MV-4-11 (cell line): ENCODE measurements around the gene TUFT1.
"Not testable (repeated sequence)": the region's sequence is repeated elsewhere in the genome, so short reads cannot be mapped to it uniquely, and the experiment has no call there.

Experiments used
- DNase-seq: peaks from one replicate; lab custom pipeline; 2025; lab: John Stamatoyannopoulos, UW

TUFT1 gene

GRCh38 chr1:151512801-151513625, 27.1 kb upstream of the TUFT1 start:
- DNase-seq: peak; percentile 11

- no peak for DNase-seq
These were observed 26.4 kb upstream of the TUFT1 start for GRCh38 chr1:151513626-151514121.

DNA sequence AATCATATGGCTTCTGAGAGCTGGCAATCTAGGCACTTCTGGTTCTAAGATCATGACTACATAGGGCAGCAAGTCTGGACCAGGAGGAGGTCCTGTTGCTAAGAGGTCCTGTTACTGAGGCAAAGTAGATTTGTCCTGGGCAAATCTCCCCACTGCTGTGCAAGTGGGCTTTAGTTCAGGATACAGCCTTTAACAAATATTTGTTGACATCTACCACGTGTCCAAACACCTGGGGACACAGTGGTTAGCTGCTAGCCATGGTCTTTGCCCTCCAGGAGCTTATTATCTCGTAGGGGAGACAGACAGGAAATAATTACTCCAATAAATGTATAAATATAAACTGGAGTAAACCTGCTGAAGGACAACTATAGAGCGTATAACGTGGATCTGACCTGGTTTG, 25.7 kb upstream of the TUFT1 start:
- DNase-seq: no peak

DNA sequence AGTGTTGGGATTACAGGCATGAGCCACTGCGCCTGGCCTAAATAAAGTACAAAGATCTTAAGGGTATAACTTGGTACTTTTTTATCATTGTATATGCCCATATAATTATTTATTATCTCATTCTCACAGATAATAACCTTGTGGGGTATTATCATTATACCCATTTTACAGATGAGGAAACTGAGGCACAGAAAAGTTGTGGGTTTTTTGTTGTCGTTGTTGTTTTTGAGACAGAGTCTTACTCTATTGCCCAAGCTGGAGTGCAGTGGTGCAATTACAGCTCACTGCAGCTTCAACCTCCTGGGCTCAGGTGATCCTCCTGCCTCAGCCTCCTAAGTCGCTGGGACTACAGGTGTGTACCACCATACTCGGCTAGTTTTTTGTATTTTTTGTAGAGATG, 24.8 kb upstream of the TUFT1 start:
- DNase-seq: no peak

DNA sequence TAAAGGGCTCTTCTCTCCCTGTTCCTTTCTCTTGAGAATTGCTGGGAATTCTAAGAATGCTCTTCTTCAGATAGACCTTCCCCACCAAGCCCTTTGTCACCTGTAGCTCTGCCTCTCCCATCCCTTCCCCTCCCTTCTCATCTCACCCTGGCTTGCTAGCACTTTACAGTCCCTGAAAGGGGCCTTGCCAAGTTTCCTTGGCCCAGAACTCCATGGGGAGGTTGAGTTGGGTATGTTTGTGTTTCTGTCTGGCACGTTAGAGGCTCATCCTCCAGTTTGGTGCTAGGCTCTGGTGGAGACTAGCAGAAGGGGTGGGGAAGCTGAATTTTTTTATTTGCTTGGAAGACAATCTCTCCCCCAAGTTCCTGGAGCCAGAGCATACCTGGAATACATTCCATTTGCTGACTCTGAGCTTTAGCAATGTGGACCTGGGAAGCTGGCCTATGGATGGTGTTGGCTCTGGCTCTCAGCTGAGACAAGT, 24.0 kb upstream of the TUFT1 start:
- DNase-seq: no peak

GRCh38 chr1:151518431-151518830, 21.7 kb upstream of the TUFT1 start:
- DNase-seq: no peak

GRCh38 chr1:151518936-151519335, 21.2 kb upstream of the TUFT1 start:
- DNase-seq: no peak

DNA sequence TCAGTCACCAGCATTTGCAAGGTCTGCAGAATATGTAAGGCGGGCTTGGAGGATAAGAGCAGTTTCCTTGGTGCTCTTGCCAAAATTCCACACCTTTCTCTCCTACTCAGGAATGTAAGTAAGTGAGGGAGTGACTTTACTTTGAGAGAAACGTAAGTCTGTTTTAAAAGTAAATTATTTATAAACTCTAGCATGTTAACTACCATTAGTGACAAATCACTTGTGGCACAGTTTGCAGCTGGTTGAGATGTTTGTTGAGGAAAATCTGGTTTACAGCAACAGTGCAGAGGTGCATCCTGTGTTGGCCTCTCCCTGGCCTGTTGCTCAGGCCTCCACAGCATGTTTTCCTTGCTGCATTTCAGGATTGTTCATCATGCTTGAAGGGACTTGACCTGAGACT, 20.4 kb upstream of the TUFT1 start:
- DNase-seq: no peak

- no peak for DNase-seq
These were observed 19.8 kb upstream of the TUFT1 start for GRCh38 chr1:151520359-151520758.

- DNase-seq: not testable (repeated sequence)
These were observed 17.7 kb upstream of the TUFT1 start for GRCh38 chr1:151522427-151522826.

GRCh38 chr1:151523326-151523725, 16.8 kb upstream of the TUFT1 start:
- no peak for DNase-seq

GRCh38 chr1:151524736-151525135, 15.4 kb upstream of the TUFT1 start:
- no peak for DNase-seq

DNA sequence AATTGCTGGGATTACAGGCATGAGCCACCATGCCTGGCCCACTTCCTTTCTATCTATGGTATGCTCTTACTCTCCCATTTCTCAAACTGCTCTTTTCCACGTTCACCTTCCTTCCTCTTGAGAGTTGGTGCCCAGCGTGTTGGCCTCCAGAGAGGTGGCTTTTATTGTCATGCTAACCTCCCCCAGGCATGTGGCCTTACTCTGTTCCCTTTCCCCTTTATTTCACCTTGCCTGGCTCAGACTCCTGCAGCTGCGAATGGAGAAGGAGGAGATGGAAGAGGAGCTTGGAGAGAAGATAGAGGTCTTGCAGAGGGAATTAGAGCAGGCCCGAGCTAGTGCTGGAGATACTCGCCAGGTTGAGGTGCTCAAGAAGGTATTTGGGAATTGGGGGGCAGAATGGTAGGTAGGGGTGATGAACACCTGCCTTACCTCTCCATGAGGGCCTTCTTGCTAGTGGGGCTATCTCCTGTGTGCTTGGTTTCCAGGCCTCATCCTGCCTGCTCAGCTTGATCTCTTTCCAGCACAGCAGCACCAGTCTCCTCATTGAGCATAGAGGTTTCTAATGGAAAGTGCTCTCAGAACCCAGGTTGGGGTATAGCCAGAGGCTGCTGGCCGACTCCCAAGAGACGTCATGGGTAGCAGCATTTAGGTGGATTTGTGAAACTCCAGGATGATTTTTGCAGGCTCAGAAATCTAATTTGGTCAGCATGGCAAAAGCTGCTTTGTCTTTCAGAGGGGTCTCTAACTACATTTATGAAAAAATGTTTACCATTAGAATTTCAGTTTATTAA, 13.2 kb upstream of the TUFT1 start:
- DNase-seq: no peak

DNA sequence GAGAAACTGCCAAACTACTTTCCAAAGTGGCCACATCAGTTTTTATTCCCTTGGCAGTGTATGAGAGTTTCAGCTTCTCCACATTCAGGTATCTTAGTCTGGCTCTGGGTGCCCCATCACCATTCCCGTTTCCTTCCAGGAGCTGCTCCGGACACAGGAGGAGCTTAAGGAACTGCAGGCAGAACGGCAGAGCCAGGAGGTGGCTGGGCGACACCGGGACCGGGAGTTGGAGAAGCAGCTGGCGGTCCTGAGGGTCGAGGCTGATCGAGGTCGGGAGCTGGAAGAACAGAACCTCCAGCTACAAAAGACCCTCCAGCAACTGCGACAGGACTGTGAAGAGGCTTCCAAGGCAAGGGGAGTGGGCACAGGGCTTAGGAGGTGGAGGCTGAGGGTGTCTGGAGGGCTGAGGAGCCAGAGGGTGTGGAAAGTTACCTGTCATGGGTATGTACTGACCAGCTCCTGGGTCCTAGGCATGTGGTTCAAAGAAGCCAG, 10.9 kb upstream of the TUFT1 start:
- no peak for DNase-seq

- DNase-seq: no peak
These were observed 10.3 kb upstream of the TUFT1 start for GRCh38 chr1:151529781-151530180.

DNA sequence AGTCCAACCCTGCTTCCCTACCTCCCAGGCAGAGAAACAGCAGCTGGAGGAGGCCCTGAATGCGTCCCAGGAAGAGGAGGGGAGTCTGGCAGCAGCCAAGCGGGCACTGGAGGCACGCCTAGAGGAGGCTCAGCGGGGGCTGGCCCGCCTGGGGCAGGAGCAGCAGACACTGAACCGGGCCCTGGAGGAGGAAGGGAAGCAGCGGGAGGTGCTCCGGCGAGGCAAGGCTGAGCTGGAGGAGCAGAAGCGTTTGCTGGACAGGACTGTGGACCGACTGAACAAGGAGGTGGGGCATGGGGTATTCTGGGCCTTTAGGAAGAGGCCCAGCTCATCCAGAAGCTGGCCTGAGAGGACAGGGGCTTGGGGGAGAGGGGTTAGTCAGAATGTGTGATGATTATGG, 9.6 kb upstream of the TUFT1 start:
- no peak for DNase-seq

GRCh38 chr1:151533870-151534269, 6.2 kb upstream of the TUFT1 start:
- no peak for DNase-seq

GRCh38 chr1:151534662-151535278, 5.3 kb upstream of the TUFT1 start:
- DNase-seq: peak; percentile 38

DNA sequence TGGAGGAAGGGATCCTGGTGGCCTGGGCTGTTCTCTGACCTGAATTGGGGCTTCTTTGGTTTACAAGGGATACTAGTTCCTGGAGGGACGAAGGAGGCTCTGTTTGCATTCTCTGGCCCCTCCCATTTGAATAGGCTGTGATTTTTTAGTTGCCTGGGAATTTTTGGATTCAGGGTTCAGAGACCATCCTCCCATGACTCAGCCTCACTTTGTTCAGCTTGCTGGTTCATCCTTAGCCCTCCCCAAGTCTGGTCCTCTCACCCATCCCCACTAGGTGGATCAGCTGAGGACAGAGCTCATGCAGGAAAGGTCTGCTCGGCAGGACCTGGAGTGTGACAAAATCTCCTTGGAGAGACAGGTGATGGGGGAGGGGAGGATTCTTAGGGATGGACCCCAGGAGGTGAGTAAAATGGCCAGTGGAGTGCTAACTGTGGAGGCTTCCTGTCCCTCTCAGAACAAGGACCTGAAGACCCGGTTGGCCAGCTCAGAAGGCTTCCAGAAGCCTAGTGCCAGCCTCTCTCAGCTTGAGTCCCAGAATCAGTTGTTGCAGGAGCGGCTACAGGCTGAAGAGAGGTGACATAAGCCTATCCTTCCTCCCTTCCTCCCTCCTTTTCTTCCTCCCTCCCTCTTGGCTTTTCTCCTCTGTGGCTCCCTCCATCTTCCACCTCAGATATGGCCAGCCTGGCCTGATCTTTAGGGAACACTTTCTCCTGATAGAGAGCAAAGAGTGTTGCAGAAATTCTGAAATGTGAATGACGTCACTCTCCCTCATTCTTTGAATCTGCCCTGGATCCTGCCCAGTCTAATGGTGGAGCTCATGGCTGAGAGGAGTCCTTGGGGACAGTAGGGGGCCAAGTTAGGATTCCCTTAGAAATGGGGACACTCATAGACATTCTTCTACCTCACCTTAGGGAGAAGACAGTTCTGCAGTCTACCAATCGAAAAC, 4.5 kb upstream of the TUFT1 start:
- no peak for DNase-seq

- DNase-seq: no peak
These were observed 3.6 kb upstream of the TUFT1 start for GRCh38 chr1:151536499-151536898.

GRCh38 chr1:151537112-151537511, 3.0 kb upstream of the TUFT1 start:
- DNase-seq: no peak
